Keratinocyte (primary cell): Measurements from ENCODE around the gene NXPE4. TPM values are rescaled to one million over a fixed set of nuclear protein-coding genes. Genes with fewer than 3 reads are reported as not detected.

Experiments used
- DNase-seq: peaks from one replicate; pipeline ENCODE4 v3.0.0-alpha.2; 2011; ENCODE audit warnings: low read depth, missing footprints, low spot score
- FAIRE-seq: peaks from 2 replicates; lab custom pipeline; 2011; peaks lifted over from hg19 to GRCh38; lab: Jason Lieb, UNC
- H2AFZ ChIP-seq: 2 replicates; pipeline ENCODE4 v1.6.0; 2012; ENCODE audit warnings: low read length, control low read depth, inconsistent platforms; ENCODE audit not compliant: control insufficient read depth
- H3K27ac ChIP-seq: 2 replicates; pipeline ENCODE4 v1.5.1; 2011; ENCODE audit warnings: low read length; ENCODE audit not compliant: control insufficient read depth, insufficient read depth
- H3K27me3 ChIP-seq: 3 replicates; pipeline ENCODE4 v1.6.0; 2011; ENCODE audit warnings: low read length; ENCODE audit not compliant: control insufficient read depth, insufficient read depth; ENCODE audit errors: extremely low read depth
- H3K36me3 ChIP-seq, 2 experiments: 2 replicates in 1 of 2; 3 replicates in 1 of 2; pipeline ENCODE4 v1.5.1; 2011; ENCODE audit warnings: low read length in 2 of 2, mild to moderate bottlenecking in 1 of 2; ENCODE audit not compliant: control insufficient read depth in 2 of 2, insufficient read depth in 2 of 2; ENCODE audit errors: extremely low read depth in 1 of 2
- H3K4me1 ChIP-seq: 3 replicates; pipeline ENCODE4 v1.5.1; 2011; ENCODE audit warnings: low read length; ENCODE audit not compliant: control insufficient read depth, insufficient read depth; ENCODE audit errors: extremely low read depth
- H3K4me2 ChIP-seq: 3 replicates; pipeline ENCODE4 v1.6.0; 2011; ENCODE audit warnings: low read depth, low read length; ENCODE audit not compliant: control insufficient read depth, insufficient read depth; ENCODE audit errors: extremely low read depth
- H3K4me3 ChIP-seq, 3 experiments: fragments of 200-600 bp in 1 of 3; sonication (generic) in 1 of 3; 2 replicates in 2 of 3; 3 replicates in 1 of 3; pipeline ENCODE4 v1.5.1; 2011 to 2016; ENCODE audit warnings: low read length in 3 of 3, mild to moderate bottlenecking in 3 of 3, control low read depth in 2 of 3, inconsistent platforms in 1 of 3, low read depth in 1 of 3, mixed read lengths in 1 of 3, mixed run types in 1 of 3, moderate library complexity in 1 of 3; ENCODE audit not compliant: control insufficient read depth in 2 of 3, insufficient read depth in 2 of 3; ENCODE audit errors: extremely low read depth in 1 of 3
- H3K79me2 ChIP-seq: 2 replicates; pipeline ENCODE4 v1.6.0; 2012; ENCODE audit warnings: low read length; ENCODE audit not compliant: control insufficient read depth, insufficient read depth
- H3K9ac ChIP-seq: 3 replicates; pipeline ENCODE4 v1.6.0; 2011; ENCODE audit warnings: low read length; ENCODE audit not compliant: control insufficient read depth, insufficient read depth; ENCODE audit errors: extremely low read depth
- H3K9me1 ChIP-seq: 3 replicates; pipeline ENCODE4 v1.6.0; 2011; ENCODE audit warnings: low read length; ENCODE audit not compliant: control insufficient read depth, insufficient read depth; ENCODE audit errors: extremely low read depth
- H3K9me3 ChIP-seq: 2 replicates; pipeline ENCODE4 v1.5.1; 2012; ENCODE audit warnings: low read depth, low read length; ENCODE audit not compliant: control insufficient read depth
- H4K20me1 ChIP-seq: 3 replicates; pipeline ENCODE4 v1.6.0; 2011; ENCODE audit warnings: low read length; ENCODE audit not compliant: control insufficient read depth, insufficient read depth; ENCODE audit errors: extremely low read depth
- EZH2 ChIP-seq: IDR thresholded peaks from one replicate; pipeline ENCODE4 v1.6.1; 2012; ENCODE audit warnings: inconsistent platforms, mild to moderate bottlenecking, low read length, moderate library complexity
- dilution Hi-C: fragments of 300-500 bp; cut with MboI; formaldehyde crosslinking; loops from one replicate; pipeline ENCODE4 v1.7.0; 2020; ENCODE audit warnings: low sequenced_read_pairs; ENCODE audit not compliant: extremely low pct_ligation_motif_present
- polyA plus RNA-seq, 5 experiments: library from polyadenylated mRNA; depleted of rRNA in 3 of 5; stranded (reverse) in 3 of 5; stranded (forward) in 1 of 5; unstranded in 1 of 5; fragments of >200 nt; gene quantifications; 1 replicate in 1 of 5; 2 replicates in 3 of 5; 3 replicates in 1 of 5; pipeline versions ENCODE4 v1.2.1 to v1.2.3, GENCODE V29; 2011 to 2012; ENCODE audit warnings: missing spikeins in 2 of 5, low read depth in 1 of 5, low replicate concordance in 1 of 5
- small RNA-seq, 3 experiments: library from RNA; depleted of rRNA; stranded (forward); fragments of <200 nt; gene quantifications; one replicate each; pipeline ENCODE3, GENCODE V24; 2012; ENCODE audit warnings: low read depth in 3 of 3, low replicate concordance in 1 of 3; ENCODE audit not compliant: insufficient read length in 3 of 3
- TF ChIP-seq, protein P1 (sequence below), 3 experiments: IDR thresholded peaks in 1 of 3; conservative IDR thresholded peaks in 1 of 3; optimal IDR thresholded peaks in 1 of 3; 2 replicates in 2 of 3; 3 replicates in 1 of 3; pipeline versions ENCODE3 to v1.5.1; 2011; ENCODE audit warnings: low read length in 3 of 3, mild to moderate bottlenecking in 3 of 3, moderate library complexity in 2 of 3, control low read depth in 1 of 3, inconsistent platforms in 1 of 3; ENCODE audit not compliant: insufficient read depth in 2 of 3; ENCODE audit errors: extremely low read depth in 1 of 3

Gene NXPE4
- polyA plus RNA-seq, 1 donor (not counting 4 experiments of a cell fraction or from before 2014, with no cell fraction given): not detected

DNA sequence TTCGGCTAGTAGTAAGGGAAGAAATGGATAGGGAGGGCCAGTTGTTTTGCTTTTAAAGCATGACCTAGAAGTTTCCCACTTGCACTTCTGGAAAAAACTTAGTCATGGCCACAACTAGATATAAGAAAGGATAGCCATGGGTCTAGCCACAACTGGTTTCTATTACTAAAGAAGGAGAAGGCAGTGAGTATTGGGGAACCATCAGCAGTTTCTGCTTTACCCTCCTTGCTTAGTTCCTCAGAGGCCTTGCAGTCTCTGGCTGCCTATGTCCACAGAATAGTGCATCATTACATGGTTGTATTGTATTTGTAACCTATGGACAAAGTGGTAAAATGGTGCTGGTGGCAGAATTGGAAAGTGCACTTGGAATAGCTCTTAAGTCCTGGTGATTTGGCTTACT is 71.5 kb downstream of the NXPE4 start:
- Histone ChIP-seq H3K4me1 (no peaks in the 10 kb centered on the region), H3K79me2 (no peaks in the 10 kb centered on the region), H3K27me3 (no peaks in the 10 kb centered on the region), H3K9me1 (no peaks in the 10 kb centered on the region), H3K27ac (no peak overlapping the region), H3K9me3 (no peaks in the 10 kb centered on the region), H3K4me2 (no peak overlapping the region), H3K4me3 (no peak overlapping the region), H2AFZ (no peak overlapping the region), H3K9ac (no peak overlapping the region), H4K20me1 (no peaks in the 10 kb centered on the region), H3K36me3 (no peaks in the 10 kb centered on the region)
- FAIRE-seq: no peak
- dilution Hi-C loops: no loop called here
- TF ChIP-seq, protein P1, sequence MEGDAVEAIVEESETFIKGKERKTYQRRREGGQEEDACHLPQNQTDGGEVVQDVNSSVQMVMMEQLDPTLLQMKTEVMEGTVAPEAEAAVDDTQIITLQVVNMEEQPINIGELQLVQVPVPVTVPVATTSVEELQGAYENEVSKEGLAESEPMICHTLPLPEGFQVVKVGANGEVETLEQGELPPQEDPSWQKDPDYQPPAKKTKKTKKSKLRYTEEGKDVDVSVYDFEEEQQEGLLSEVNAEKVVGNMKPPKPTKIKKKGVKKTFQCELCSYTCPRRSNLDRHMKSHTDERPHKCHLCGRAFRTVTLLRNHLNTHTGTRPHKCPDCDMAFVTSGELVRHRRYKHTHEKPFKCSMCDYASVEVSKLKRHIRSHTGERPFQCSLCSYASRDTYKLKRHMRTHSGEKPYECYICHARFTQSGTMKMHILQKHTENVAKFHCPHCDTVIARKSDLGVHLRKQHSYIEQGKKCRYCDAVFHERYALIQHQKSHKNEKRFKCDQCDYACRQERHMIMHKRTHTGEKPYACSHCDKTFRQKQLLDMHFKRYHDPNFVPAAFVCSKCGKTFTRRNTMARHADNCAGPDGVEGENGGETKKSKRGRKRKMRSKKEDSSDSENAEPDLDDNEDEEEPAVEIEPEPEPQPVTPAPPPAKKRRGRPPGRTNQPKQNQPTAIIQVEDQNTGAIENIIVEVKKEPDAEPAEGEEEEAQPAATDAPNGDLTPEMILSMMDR (optimal IDR thresholded peaks at IDR 0.05 in 1 of 3, IDR thresholded peaks at IDR 0.05 in 1 of 3, conservative IDR thresholded peaks at IDR 0.05 in 1 of 3; ENCODE audit: extremely low read depth in 1 of 3, insufficient read depth in 2 of 3, low read length in 3 of 3): no peak
- TF ChIP-seq EZH2: no peak
- no peak for DNase-seq

GRCh38 chr11:114522818-114523217 is 72.8 kb downstream of the NXPE4 start:
- no peaks in the 10 kb centered on the region for H3K9me1 ChIP-seq
- dilution Hi-C loops: no loop called here
- no peak overlapping the region for H3K9ac ChIP-seq
- H3K9me3 ChIP-seq: no peaks in the 10 kb centered on the region
- DNase-seq: no peak
- no peak overlapping the region for H2AFZ ChIP-seq
- no peaks in the 10 kb centered on the region for H3K36me3 ChIP-seq
- FAIRE-seq: no peak
- no peaks in the 10 kb centered on the region for H4K20me1 ChIP-seq
- no peak overlapping the region for H3K27ac ChIP-seq
- H3K4me3 ChIP-seq: no peak overlapping the region
- no peaks in the 10 kb centered on the region for H3K79me2 ChIP-seq
- H3K4me2 ChIP-seq: no peak overlapping the region
- TF ChIP-seq, protein P1 (optimal IDR thresholded peaks at IDR 0.05 in 1 of 3, IDR thresholded peaks at IDR 0.05 in 1 of 3, conservative IDR thresholded peaks at IDR 0.05 in 1 of 3; ENCODE audit: extremely low read depth in 1 of 3, insufficient read depth in 2 of 3, low read length in 3 of 3): no peak
- TF ChIP-seq EZH2: no peak
- H3K27me3 ChIP-seq: no peaks in the 10 kb centered on the region
- no peaks in the 10 kb centered on the region for H3K4me1 ChIP-seq

Small RNA genes within 50 kb of the gene (small RNA-seq; reads per million reads assigned to genes)
- 0 reads per million in 3 experiments for gene RF01210

Other genes starting within 250 kb of the NXPE4 start
- gene C11orf71, start 195.3 kb downstream of the NXPE4 start, polyA plus RNA-seq: 1.4 to 3.7 TPM (median 2.1 TPM) in 3 replicates
- gene RBM7, start 195.1 kb downstream of the NXPE4 start, polyA plus RNA-seq: 21.6 to 38.2 TPM (median 34.0 TPM) in 3 replicates
- gene REXO2, start 156.3 kb downstream of the NXPE4 start, polyA plus RNA-seq: 250 to 381 TPM (median 270 TPM) in 3 replicates
- not detected in 3 replicates for gene NXPE1, start 35.9 kb downstream of the NXPE4 start, polyA plus RNA-seq
- 0.09 to 0.14 TPM (median 0.12 TPM) in 3 replicates for gene NXPE2, start 82.7 kb upstream of the NXPE4 start, polyA plus RNA-seq